ENCODE data around the gene FBRSL1.

Gene FBRSL1

GRCh38 chr12:132452596-132453350 lies 37.2 kb upstream of the FBRSL1 start:
- H2BK15ac ChIP-seq (ENCODE audit: low read length), result peak overlapping the region; percentile 93
- H4K91ac ChIP-seq (ENCODE audit: low read depth, low read length, poor library complexity), result no peak overlapping the region
- H3K14ac ChIP-seq (ENCODE audit: low read length), result peak overlapping the region; percentile 84
- peak overlapping the region; percentile 88 for H2BK12ac ChIP-seq (ENCODE audit: low read length)
- H2BK120ac ChIP-seq (ENCODE audit: low read depth, low read length), result no peak overlapping the region
- no peak overlapping the region for H3K27ac ChIP-seq (replicated peaks; ENCODE audit: low read length)
- peaks cover 0 to 31% of the 10 kb centered on the region in 2 donors for H3K4me1 ChIP-seq (ENCODE audit: control insufficient read depth in 2 of 2, insufficient read depth in 1 of 2, low read depth in 1 of 2, low read length in 2 of 2)
- no CpG with 5 or more reads among the region's 21 CpGs for WGBS, 2 donors (ENCODE audit: extremely low coverage in 2 of 2, insufficient read length in 2 of 2, insufficient replicate concordance in 1 of 2)
- no peak overlapping the region for H2AFZ ChIP-seq (ENCODE audit: low read length)
- peak overlapping the region; percentile 69 for H3K23ac ChIP-seq (ENCODE audit: low read depth, low read length, poor library complexity)
- peaks cover 6% of the 10 kb centered on the region for H3K79me1 ChIP-seq (ENCODE audit: low read depth, low read length)
- H3K4me3 ChIP-seq (ENCODE audit: low read length in 2 of 2), result no peak overlapping the region
- H3K9ac ChIP-seq (ENCODE audit: low read depth, low read length, poor library complexity), result no peak overlapping the region
- H3K4ac ChIP-seq (ENCODE audit: low read length), result peak overlapping the region; percentile 26
- H2BK5ac ChIP-seq (ENCODE audit: low read length), result no peak overlapping the region
- no peaks in the 10 kb centered on the region for H3K36me3 ChIP-seq (replicated peaks in 1 of 2; ENCODE audit: control insufficient read depth in 2 of 2, insufficient read depth in 2 of 2, low read length in 2 of 2)
- H4K8ac ChIP-seq (ENCODE audit: low read depth, low read length), result peak overlapping the region; percentile 68
- H2AK5ac ChIP-seq (ENCODE audit: low read depth, low read length), result peak overlapping the region; percentile 99
- peaks cover 0 to 57% (median 5%) of the 10 kb centered on the region in 3 experiments for H3K27me3 ChIP-seq (ENCODE audit: control insufficient read depth in 3 of 3, insufficient read depth in 3 of 3, low read depth in 1 of 3, low read length in 3 of 3)
- H3K9me3 ChIP-seq (replicated peaks in 1 of 2; ENCODE audit: control insufficient read depth in 2 of 2, insufficient read depth in 1 of 2, low read depth in 1 of 2, low read length in 2 of 2), result peaks cover 0 to 7% of the 10 kb centered on the region in 2 donors
- peak overlapping the region; percentile 90 for H3K18ac ChIP-seq (ENCODE audit: low read length)
- DNase-seq (ENCODE audit: low spot score), result no peak
- no peak overlapping the region for H3K4me2 ChIP-seq (ENCODE audit: insufficient read depth, low read length, poor library complexity, severe bottlenecking)

- Histone ChIP-seq H3K18ac (ENCODE audit: low read length) (peak overlapping the region; percentile 94), H3K23ac (ENCODE audit: low read depth, low read length, poor library complexity) (peak overlapping the region; percentile 39), H3K4me1 (ENCODE audit: control insufficient read depth in 2 of 2, insufficient read depth in 1 of 2, low read depth in 1 of 2, low read length in 2 of 2) (peaks cover 0 to 33% of the 10 kb centered on the region in 2 donors), H3K36me3 (replicated peaks in 1 of 2; ENCODE audit: control insufficient read depth in 2 of 2, insufficient read depth in 2 of 2, low read length in 2 of 2) (no peaks in the 10 kb centered on the region), H4K91ac (ENCODE audit: low read depth, low read length, poor library complexity) (no peak overlapping the region), H2AFZ (ENCODE audit: low read length) (no peak overlapping the region), H3K4me3 (ENCODE audit: low read length in 2 of 2) (no peak overlapping the region), H3K9ac (ENCODE audit: low read depth, low read length, poor library complexity) (no peak overlapping the region), H2BK15ac (ENCODE audit: low read length) (peak overlapping the region; percentile 93), H2BK5ac (ENCODE audit: low read length) (peak overlapping the region; percentile 59), H4K8ac (ENCODE audit: low read depth, low read length) (peak overlapping the region; percentile 68), H3K4ac (ENCODE audit: low read length) (peak overlapping the region; percentile 26), H3K9me3 (replicated peaks in 1 of 2; ENCODE audit: control insufficient read depth in 2 of 2, insufficient read depth in 1 of 2, low read depth in 1 of 2, low read length in 2 of 2) (peaks cover 0 to 7% of the 10 kb centered on the region in 2 donors), H3K27me3 (ENCODE audit: control insufficient read depth in 3 of 3, insufficient read depth in 3 of 3, low read depth in 1 of 3, low read length in 3 of 3) (peaks cover 0 to 50% (median 5%) of the 10 kb centered on the region in 3 experiments), H2BK120ac (ENCODE audit: low read depth, low read length) (no peak overlapping the region), H2AK5ac (ENCODE audit: low read depth, low read length) (peak overlapping the region; percentile 99), H3K4me2 (ENCODE audit: insufficient read depth, low read length, poor library complexity, severe bottlenecking) (no peak overlapping the region), H3K27ac (replicated peaks; ENCODE audit: low read length) (no peak overlapping the region), H3K79me1 (ENCODE audit: low read depth, low read length) (peaks cover 6% of the 10 kb centered on the region), H3K14ac (ENCODE audit: low read length) (peak overlapping the region; percentile 84), H2BK12ac (ENCODE audit: low read length) (peak overlapping the region; percentile 95)
- no peak for DNase-seq (ENCODE audit: low spot score)
- no CpG with 5 or more reads among the region's 28 CpGs for WGBS, 2 donors (ENCODE audit: extremely low coverage in 2 of 2, insufficient read length in 2 of 2, insufficient replicate concordance in 1 of 2)
Measured at GRCh38 chr12:132453361-132454192, 36.4 kb upstream of the FBRSL1 start.

- no peak overlapping the region for H3K14ac ChIP-seq (ENCODE audit: low read length)
- H3K18ac ChIP-seq (ENCODE audit: low read length), result peak overlapping the region; percentile 88
- no peak overlapping the region for H3K4me3 ChIP-seq (ENCODE audit: low read length in 2 of 2)
- peak overlapping the region; percentile 42 for H3K4ac ChIP-seq (ENCODE audit: low read length)
- H2AK5ac ChIP-seq (ENCODE audit: low read depth, low read length), result peak overlapping the region; percentile 99
- no peak overlapping the region for H2AFZ ChIP-seq (ENCODE audit: low read length)
- peaks cover 0 to 7% of the 10 kb centered on the region in 2 donors for H3K9me3 ChIP-seq (replicated peaks in 1 of 2; ENCODE audit: control insufficient read depth in 2 of 2, insufficient read depth in 1 of 2, low read depth in 1 of 2, low read length in 2 of 2)
- peak overlapping the region; percentile 44 for H3K23ac ChIP-seq (ENCODE audit: low read depth, low read length, poor library complexity)
- H2BK5ac ChIP-seq (ENCODE audit: low read length), result peak overlapping the region; percentile 69
- no peak overlapping the region for H3K4me2 ChIP-seq (ENCODE audit: insufficient read depth, low read length, poor library complexity, severe bottlenecking)
- peaks cover 0 to 53% (median 5%) of the 10 kb centered on the region in 3 experiments for H3K27me3 ChIP-seq (ENCODE audit: control insufficient read depth in 3 of 3, insufficient read depth in 3 of 3, low read depth in 1 of 3, low read length in 3 of 3)
- H3K27ac ChIP-seq (replicated peaks; ENCODE audit: low read length), result no peak overlapping the region
- DNase-seq (ENCODE audit: low spot score), result no peak
- 100% methylated on average over 6 of the region's 13 CpGs; no CpG with 5 or more reads in 1 of the 2 donors for WGBS, 2 donors (ENCODE audit: extremely low coverage in 2 of 2, insufficient read length in 2 of 2, insufficient replicate concordance in 1 of 2)
- peaks cover 0 to 35% of the 10 kb centered on the region in 2 donors for H3K4me1 ChIP-seq (ENCODE audit: control insufficient read depth in 2 of 2, insufficient read depth in 1 of 2, low read depth in 1 of 2, low read length in 2 of 2)
- H2BK120ac ChIP-seq (ENCODE audit: low read depth, low read length), result no peak overlapping the region
- H3K36me3 ChIP-seq (replicated peaks in 1 of 2; ENCODE audit: control insufficient read depth in 2 of 2, insufficient read depth in 2 of 2, low read length in 2 of 2), result no peaks in the 10 kb centered on the region
- H3K9ac ChIP-seq (ENCODE audit: low read depth, low read length, poor library complexity), result no peak overlapping the region
- no peak overlapping the region for H4K8ac ChIP-seq (ENCODE audit: low read depth, low read length)
- peak overlapping the region; percentile 77 for H2BK15ac ChIP-seq (ENCODE audit: low read length)
- peaks cover 6% of the 10 kb centered on the region for H3K79me1 ChIP-seq (ENCODE audit: low read depth, low read length)
- no peak overlapping the region for H4K91ac ChIP-seq (ENCODE audit: low read depth, low read length, poor library complexity)
- peak overlapping the region; percentile 95 for H2BK12ac ChIP-seq (ENCODE audit: low read length)
Measured at GRCh38 chr12:132454193-132454932, 35.6 kb upstream of the FBRSL1 start.
